ENCODE measurements around the gene MTCL1. TPM values are rescaled to one million over a fixed set of nuclear protein-coding genes. Genes with fewer than 3 reads are reported as not detected.

Gene MTCL1
- total RNA-seq, 1 donor from 2014 or later = 59.3 TPM

GRCh38 chr18:8821531-8821930 lies 116.2 kb downstream of the MTCL1 start:
- H4K20me1 ChIP-seq (ENCODE audit: insufficient read depth, low read length) = no peaks in the 10 kb centered on the region
- Mint-ChIP-seq H3K9me3 (ENCODE audit: unreplicated experiment) (no peaks in the 10 kb centered on the region), H3K36me3 (ENCODE audit: low read depth, unreplicated experiment) (peaks cover 39% of the 10 kb centered on the region), H3K27ac (ENCODE audit: unreplicated experiment) (no peak overlapping the region), H3K4me3 (ENCODE audit: unreplicated experiment) (no peak overlapping the region), H3K4me1 (ENCODE audit: low read depth, unreplicated experiment) (peaks cover 11% of the 10 kb centered on the region), H3K27me3 (ENCODE audit: low read depth, unreplicated experiment) (no peaks in the 10 kb centered on the region)
- H2AFZ ChIP-seq (ENCODE audit: low read depth, low read length) = no peak overlapping the region
- no peak overlapping the region for H3K4me3 ChIP-seq (ENCODE audit: insufficient read depth, low read depth, low read length)
- TF ChIP-seq EZH2 (IDR thresholded peaks at IDR 0.05; ENCODE audit: insufficient read depth, low read length) (no peak), CTCF (IDR thresholded peaks at IDR 0.05; ENCODE audit: insufficient read depth, low read depth, low read length) (no peak)
- no peaks in the 10 kb centered on the region for H3K79me2 ChIP-seq (ENCODE audit: insufficient read depth, low read length)
- no peak overlapping the region for H3K9ac ChIP-seq (ENCODE audit: low read length)
- H3K27ac ChIP-seq (ENCODE audit: low read depth, low read length) = no peak overlapping the region
- no peaks in the 10 kb centered on the region for H3K9me3 ChIP-seq (ENCODE audit: insufficient read depth, low read depth, low read length)
- no peaks in the 10 kb centered on the region for H3K27me3 ChIP-seq (ENCODE audit: insufficient read depth, low read length)
- H3K4me2 ChIP-seq (ENCODE audit: low read length) = no peak overlapping the region
- peaks cover 4% of the 10 kb centered on the region for H3K4me1 ChIP-seq (ENCODE audit: insufficient read depth, low read length)
- peaks cover 52% of the 10 kb centered on the region for H3K36me3 ChIP-seq (ENCODE audit: insufficient read depth, low read length)
- DNase-seq (ENCODE audit: low read depth) = no peak
- FAIRE-seq = no peak

GRCh38 chr18:8822643-8823042 lies 117.3 kb downstream of the MTCL1 start:
- Mint-ChIP-seq H3K4me3 (ENCODE audit: unreplicated experiment) (no peak overlapping the region), H3K36me3 (ENCODE audit: low read depth, unreplicated experiment) (peaks cover 42% of the 10 kb centered on the region), H3K27ac (ENCODE audit: unreplicated experiment) (no peak overlapping the region), H3K4me1 (ENCODE audit: low read depth, unreplicated experiment) (peaks cover 6% of the 10 kb centered on the region), H3K27me3 (ENCODE audit: low read depth, unreplicated experiment) (no peaks in the 10 kb centered on the region), H3K9me3 (ENCODE audit: unreplicated experiment) (no peaks in the 10 kb centered on the region)
- H4K20me1 ChIP-seq (ENCODE audit: insufficient read depth, low read length) = no peaks in the 10 kb centered on the region
- DNase-seq (ENCODE audit: low read depth) (no peak), FAIRE-seq (no peak)
- H3K27ac ChIP-seq (ENCODE audit: low read depth, low read length) = no peak overlapping the region
- H3K79me2 ChIP-seq (ENCODE audit: insufficient read depth, low read length) = no peaks in the 10 kb centered on the region
- peaks cover 52% of the 10 kb centered on the region for H3K36me3 ChIP-seq (ENCODE audit: insufficient read depth, low read length)
- no peak for TF ChIP-seq EZH2 (IDR thresholded peaks at IDR 0.05; ENCODE audit: insufficient read depth, low read length)
- no peak for TF ChIP-seq CTCF (IDR thresholded peaks at IDR 0.05; ENCODE audit: insufficient read depth, low read depth, low read length)
- H3K9me3 ChIP-seq (ENCODE audit: insufficient read depth, low read depth, low read length) = no peaks in the 10 kb centered on the region
- H3K9ac ChIP-seq (ENCODE audit: low read length) = no peak overlapping the region
- H3K4me1 ChIP-seq (ENCODE audit: insufficient read depth, low read length) = no peaks in the 10 kb centered on the region
- H3K4me3 ChIP-seq (ENCODE audit: insufficient read depth, low read depth, low read length) = no peak overlapping the region
- no peaks in the 10 kb centered on the region for H3K27me3 ChIP-seq (ENCODE audit: insufficient read depth, low read length)
- no peak overlapping the region for H2AFZ ChIP-seq (ENCODE audit: low read depth, low read length)
- no peak overlapping the region for H3K4me2 ChIP-seq (ENCODE audit: low read length)

GRCh38 chr18:8823530-8823929 lies 118.2 kb downstream of the MTCL1 start:
- Histone ChIP-seq H2AFZ (ENCODE audit: low read depth, low read length) (no peak overlapping the region), H3K4me1 (ENCODE audit: insufficient read depth, low read length) (no peaks in the 10 kb centered on the region), H3K4me3 (ENCODE audit: insufficient read depth, low read depth, low read length) (no peak overlapping the region), H3K27me3 (ENCODE audit: insufficient read depth, low read length) (no peaks in the 10 kb centered on the region), H4K20me1 (ENCODE audit: insufficient read depth, low read length) (no peaks in the 10 kb centered on the region), H3K27ac (ENCODE audit: low read depth, low read length) (no peak overlapping the region), H3K79me2 (ENCODE audit: insufficient read depth, low read length) (no peaks in the 10 kb centered on the region), H3K9ac (ENCODE audit: low read length) (no peak overlapping the region), H3K36me3 (ENCODE audit: insufficient read depth, low read length) (peaks cover 47% of the 10 kb centered on the region), H3K4me2 (ENCODE audit: low read length) (no peak overlapping the region), H3K9me3 (ENCODE audit: insufficient read depth, low read depth, low read length) (no peaks in the 10 kb centered on the region)
- Mint-ChIP-seq H3K36me3 (ENCODE audit: low read depth, unreplicated experiment) (peaks cover 49% of the 10 kb centered on the region), H3K27ac (ENCODE audit: unreplicated experiment) (no peak overlapping the region), H3K4me1 (ENCODE audit: low read depth, unreplicated experiment) (peaks cover 6% of the 10 kb centered on the region), H3K27me3 (ENCODE audit: low read depth, unreplicated experiment) (no peaks in the 10 kb centered on the region), H3K4me3 (ENCODE audit: unreplicated experiment) (no peak overlapping the region), H3K9me3 (ENCODE audit: unreplicated experiment) (no peaks in the 10 kb centered on the region)
- TF ChIP-seq CTCF (IDR thresholded peaks at IDR 0.05; ENCODE audit: insufficient read depth, low read depth, low read length) (no peak), EZH2 (IDR thresholded peaks at IDR 0.05; ENCODE audit: insufficient read depth, low read length) (no peak)
- FAIRE-seq (no peak), DNase-seq (ENCODE audit: low read depth) (no peak)
